NCI-H82 treated with DMSO at 0.1 percent for 48 hours (cell line): ENCODE data around the gene DCUN1D3.
A peak's percentile ranks its signal among the peaks of the same experiment; 100 is the strongest.
"Not testable (repeated sequence)": the region's sequence is repeated elsewhere in the genome, so short reads cannot be mapped to it uniquely, and the experiment has no call there.

Experiments
- DNase-seq: peaks from one replicate; lab custom pipeline; 2025; ENCODE audit not compliant: unreplicated experiment; lab: John Stamatoyannopoulos, UW

The DCUN1D3 gene

DNA sequence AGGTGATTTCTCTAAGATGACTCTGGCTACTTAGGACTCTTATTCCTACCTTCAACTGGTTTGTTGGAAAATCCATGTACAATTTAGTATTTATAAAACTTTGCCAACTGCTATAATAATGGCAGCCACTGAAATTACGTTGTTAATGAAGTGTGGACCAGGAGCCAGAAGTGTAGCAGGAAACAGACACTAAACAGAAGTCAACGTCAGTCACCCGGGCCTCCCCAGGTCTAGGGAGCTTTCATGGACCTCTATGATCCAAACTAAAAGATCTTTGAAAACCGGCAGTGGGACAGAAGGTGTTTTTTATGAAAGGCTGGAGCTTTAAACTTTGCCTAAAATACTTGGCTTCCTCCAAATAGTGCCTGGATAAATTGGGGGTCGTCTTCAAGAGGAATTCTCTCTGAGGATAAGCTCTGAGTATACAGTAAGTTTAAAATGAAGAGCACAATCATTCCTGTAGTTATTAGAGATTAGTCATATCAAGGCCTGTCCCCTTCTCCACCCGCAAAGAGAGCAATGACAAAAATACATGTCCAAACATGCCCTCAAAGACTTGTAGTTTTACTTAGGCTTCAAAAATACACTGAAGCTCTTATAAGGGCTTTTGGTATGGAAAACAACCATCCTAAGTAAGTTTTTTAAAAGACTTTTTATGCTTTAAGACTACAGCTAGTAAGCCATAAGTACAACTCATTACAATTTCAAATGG is 34.6 kb downstream of the DCUN1D3 start:
- peak; percentile 57 for DNase-seq

DNA sequence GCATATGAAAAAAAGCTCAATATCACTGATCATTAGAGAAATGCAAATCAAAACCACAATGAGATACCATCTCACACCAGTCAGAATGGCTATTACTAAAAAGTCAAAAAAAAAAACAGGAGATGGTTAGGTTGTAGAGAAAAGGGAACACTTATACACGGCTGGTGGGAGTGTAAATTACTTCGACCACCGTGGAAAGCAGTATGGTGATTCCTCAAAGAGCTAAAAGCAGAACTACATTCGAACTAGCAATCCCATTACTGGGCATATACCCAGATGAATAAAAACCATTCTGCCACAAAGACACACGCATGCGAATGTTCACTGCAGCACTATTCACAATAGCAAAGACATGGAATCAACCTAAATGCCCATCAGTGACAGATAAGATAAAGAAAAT is 35.8 kb downstream of the DCUN1D3 start:
- DNase-seq: not testable (repeated sequence)

DNA sequence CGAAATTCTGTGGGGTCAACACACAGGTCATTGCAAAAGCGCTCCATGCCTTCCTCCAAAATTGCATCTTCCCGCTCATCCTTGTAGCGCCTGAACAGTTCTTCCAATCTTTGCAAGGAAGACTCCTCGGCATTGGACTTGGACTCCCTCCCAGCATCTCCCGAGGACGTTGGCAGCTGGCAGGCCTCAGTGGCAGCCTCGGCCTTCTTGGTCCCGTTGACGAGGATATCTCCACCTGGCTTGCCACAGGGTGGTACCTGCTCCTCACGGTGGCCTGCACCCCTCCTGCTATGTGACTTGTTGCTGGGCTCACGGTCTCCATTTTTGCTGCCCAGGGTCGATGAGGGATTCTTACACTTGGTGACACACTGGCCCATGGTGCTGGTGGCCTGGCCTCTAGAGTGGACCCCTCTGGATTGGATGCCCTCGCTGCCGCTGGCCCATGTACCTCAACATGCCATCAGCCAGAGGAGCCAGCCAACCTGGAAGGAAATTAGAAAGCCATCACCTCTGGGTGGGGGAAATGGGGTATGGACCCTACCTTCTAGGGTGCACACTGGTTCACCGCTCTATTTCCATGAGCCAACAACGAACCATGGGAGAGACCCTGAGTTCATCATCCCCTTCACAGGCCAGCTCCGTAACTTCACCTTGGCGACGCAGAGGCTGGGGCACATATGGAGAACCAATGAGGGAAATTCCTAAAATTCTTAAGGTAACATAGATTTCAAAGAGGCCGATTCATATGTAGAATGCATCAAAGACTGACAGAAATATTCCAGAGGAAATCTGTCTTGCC is 37.8 kb downstream of the DCUN1D3 start:
- DNase-seq: no peak

DNA sequence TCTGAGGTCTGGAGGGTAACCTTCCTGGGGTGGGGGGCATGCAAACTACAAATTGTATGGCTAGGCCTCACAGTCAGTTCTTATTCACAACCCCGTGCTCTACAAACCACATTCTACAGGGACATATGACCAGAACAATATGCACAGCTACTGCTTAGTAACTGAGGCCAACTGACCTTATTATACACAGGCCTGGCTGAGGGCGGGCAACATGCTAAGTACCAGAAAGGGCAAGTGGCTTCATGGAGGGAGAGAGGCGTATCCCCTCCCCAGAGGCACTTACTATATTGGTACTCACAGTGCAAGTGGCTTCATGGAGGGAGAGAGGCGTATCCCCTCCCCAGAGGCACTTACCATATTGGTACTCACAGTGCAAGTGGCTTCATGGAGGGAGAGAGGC is 39.2 kb downstream of the DCUN1D3 start:
- DNase-seq: not testable (repeated sequence)

DNA sequence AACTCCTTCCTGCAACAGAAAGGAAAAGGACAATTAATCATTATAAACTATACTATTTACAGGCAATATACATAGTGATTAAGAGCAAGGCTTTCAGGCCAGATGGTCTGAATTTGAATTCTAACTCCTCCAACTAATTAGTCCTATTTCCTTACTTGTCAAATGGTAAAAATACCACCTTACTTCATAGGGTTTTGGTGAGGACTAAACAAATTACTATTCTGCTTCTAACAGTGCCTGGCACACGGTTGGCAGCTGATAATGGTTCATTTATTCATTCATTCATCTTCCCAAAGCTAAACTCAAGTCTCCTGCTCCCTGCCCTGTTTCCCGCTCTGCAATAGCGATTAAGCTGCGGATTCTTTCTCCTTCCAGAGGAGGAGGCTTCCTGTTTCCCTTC is 39.8 kb downstream of the DCUN1D3 start:
- DNase-seq: no peak

DNA sequence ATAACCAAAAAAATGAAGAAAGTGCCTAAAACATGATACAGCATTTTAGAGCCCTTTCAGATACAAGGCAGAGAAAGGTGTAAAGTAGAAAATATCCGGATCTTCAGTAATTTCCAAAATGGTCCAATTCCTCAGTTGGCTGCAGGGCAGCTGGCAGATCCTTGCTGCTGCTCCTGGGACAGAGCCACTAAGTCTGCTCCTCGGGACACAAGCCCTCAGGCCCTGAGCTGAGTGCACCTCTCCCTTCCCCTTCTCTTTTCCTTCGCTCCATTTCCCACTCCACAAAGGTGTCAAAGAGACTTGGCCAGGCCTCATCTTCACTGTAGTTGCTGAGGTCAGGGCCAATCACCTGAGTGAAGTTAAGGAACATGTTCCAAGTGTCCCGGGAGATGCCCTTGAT is 40.5 kb downstream of the DCUN1D3 start:
- no peak for DNase-seq

DNA sequence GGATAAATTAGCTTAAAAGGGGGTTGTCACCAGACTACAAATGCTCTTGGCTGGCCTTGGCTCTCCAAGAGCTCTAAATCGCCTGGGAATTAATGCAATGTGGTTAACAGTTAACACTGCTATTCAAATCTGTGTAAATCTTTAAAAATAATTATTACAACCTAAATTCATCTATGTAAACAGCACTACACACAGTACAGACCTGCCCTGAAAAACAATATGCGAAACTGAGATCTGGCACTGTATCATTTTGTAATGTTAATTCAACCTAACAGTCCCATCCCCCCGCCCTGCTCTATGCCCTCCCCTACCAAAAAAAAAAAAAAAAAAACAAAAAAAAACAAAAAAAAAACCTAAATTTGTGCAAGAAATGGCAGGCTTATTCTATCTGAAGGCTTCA is 40.9 kb downstream of the DCUN1D3 start:
- DNase-seq: no peak

DNA sequence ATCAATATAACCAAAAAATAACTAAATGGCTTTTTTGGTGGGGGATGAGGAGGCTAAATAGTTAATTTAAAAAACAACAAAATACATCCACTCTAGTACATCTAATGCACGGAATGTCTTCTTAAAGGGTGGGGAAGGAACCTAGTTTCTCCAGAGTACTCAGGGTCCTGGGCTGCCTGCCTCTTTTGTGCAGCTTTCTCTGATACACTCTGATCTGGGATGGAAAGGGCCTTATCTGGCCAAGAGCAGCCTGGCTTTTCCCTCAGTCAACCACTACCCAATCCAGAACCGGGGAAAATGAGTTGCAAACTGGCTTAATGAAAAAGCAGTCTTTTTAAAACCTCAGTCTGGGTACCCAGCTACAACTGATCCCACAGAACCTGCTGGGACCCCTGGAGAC is 42.9 kb downstream of the DCUN1D3 start:
- no peak for DNase-seq

DNA sequence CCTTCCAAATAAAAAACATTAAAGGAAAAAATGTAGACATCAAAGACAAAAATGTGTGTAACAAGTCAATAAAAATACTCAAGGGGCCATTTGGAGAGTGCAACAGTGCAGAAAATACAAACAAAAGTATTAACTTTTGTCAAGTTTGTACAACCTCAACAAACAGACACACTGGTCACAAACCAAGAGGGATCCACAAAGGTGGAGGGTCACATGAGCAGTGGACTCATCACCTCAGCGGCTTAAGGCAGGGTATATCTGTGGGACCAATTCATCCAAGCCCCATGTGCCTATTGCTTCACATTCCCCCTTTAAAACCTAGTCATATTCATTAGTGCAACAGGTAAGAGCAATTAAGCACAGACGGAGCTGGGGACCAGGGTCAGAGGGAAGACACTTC is 45.2 kb downstream of the DCUN1D3 start:
- no peak for DNase-seq

DNA sequence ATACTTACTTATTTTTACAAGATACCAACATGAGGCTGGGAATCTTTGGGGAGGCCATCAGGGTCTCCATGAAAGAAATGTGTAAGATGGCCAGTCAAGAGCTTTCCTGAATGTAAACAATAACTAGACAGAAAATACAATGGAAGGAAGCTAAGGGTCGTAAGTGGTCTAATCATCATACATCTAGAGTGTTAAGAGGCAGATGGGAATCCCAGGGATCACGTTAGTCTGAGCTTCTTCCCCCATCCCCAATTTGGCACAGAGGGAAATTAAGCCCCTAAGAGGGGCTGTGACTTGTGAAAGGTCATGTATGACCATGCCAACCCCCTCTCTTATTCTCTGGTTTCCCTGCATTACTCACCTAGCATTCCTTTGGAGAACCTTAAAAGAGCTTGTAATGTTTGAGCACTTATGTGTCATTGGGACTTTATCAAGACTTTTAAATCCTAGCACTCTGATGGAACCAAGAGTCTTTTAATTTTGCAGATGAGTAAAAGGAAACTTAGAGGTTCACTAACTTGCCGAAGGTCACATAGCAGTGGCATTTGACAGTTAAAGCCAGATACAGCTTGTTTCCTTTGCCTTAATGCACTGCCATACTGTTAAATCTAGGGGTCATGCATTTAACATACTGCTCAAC is 46.1 kb downstream of the DCUN1D3 start:
- peak; percentile 17 for DNase-seq

DNA sequence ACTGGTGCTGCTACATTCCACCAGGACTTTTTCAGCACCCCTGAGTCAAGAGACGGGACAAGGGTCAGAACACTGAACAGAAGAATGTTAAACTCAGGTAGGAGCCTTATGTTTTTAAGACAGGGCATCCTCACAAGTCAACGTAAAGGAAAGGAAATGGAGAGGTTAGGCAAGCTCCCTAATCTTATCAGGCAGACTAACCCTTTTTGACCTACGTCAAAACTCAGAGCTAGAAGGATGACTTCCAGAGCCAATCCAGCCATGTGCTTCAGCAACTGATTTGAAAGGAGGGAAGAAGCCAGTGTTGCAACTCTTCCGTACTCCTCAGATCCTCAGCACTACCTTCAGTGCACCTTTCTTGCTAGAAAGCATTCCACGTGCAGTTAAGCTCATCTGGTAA is 47.0 kb downstream of the DCUN1D3 start:
- DNase-seq: peak; percentile 47

DNA sequence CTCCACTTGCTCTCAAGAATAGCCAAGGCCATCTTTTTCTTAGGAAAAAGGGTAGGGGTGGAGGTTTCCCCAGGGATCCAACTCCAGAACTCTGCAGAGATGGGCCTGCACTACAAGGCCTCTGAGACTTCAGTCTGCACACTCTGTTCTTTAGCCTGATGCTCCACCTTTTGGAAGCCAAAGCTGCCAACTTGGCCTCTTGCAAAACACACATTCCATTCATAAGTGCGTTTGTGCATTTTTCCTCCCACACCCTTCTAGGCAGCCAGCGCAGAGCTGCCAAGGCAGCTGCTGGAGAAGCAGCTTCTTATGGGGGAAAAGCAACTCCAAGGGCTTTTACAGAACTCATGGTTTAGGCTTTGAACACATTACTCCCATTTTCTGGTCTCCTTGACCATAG is 48.6 kb downstream of the DCUN1D3 start:
- no peak for DNase-seq

DNA sequence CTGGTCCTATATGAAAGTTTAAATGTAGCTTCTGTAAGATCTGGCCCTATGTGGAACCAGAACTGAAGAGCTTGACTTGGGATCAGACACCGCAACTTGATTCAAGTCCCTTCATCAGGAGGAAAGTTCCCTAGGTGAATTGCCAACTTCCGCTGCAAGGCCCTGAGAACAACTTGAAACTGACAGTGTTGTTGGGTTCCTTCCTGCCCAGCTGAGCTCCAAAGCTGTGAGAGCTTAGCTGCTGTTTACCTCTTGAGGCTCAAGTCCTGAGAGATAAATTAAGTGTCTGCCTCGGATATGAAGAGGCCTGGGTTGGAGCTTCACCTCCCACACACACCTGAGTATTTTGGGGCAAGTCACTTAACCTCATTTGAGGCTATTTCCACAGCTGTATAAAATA is 49.2 kb downstream of the DCUN1D3 start:
- DNase-seq: peak; percentile 10

DNA sequence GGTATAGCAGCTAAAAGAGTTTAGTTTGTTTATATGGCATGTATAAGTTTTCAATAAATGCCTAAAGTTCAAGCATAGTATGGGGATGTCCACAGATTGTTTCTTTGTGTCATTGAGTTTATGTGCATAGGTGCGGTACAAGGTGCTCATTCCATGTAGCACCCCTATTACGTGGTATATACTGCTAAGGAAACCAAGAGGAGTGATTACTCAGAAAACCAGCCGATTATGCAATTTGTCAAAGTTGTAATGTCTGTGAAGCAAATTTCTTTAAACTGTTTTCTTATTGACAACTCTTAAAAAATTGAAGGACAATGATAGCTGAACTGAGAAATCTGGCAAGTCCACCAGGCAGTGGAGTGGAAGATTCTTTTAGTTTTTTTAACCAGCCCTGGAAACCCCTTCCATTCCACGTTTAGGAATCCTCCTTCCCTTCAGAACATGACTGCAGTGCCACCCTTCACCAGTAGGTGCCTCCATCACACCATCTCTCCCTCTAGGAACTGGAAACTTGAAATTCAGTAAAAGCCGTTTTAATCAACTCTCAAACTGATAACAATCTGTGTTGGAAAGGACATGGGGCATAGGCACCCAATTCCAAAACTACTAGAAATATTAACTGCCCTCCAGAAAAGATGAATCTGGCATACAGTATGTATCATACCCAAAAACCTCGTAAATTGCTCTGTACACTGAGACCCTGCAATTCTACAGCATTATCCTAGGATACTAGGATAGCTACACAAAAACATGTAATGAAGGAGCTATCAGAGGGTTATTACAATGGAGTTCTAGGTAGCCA is 50.4 kb downstream of the DCUN1D3 start:
- peak; percentile 50 for DNase-seq

DNA sequence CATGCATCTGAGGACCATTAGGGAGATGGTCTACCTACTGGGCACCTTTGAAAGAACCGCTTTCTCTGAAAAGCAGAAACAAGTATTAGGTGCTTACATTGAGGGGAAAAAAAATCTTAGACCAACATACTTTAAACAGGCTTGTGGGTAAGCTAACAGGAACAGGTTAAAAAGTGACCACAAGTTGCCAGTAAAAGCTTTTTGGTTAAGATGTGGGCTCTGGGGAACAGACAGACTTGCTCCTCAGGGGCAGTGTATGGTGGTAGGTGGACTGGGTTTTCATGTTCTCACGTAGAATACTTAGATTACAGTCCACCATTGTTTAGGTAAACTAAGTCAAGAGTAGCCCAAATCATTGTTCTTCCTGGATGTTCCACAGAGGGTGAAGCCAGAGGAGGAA is 52.6 kb downstream of the DCUN1D3 start:
- DNase-seq: no peak

DNA sequence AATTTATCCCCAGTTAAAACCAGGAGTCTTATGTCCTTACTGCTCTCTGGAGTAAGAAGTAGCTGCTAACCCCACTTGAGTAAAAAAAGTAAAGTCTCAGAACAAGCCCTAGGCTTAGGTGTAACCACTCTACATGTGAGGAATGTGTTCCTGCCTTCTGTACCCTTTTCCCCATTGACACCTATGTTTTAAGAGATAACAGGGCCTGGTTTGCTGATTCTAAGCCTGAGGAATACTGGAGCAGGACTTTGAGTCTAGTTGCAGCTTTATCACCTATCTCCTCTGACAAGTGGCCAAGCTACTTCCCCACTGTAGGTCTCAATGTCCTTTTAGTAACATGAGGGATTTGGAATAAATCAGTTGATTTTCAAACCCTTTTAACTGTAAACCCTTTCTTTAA is 53.6 kb downstream of the DCUN1D3 start:
- no peak for DNase-seq

DNA sequence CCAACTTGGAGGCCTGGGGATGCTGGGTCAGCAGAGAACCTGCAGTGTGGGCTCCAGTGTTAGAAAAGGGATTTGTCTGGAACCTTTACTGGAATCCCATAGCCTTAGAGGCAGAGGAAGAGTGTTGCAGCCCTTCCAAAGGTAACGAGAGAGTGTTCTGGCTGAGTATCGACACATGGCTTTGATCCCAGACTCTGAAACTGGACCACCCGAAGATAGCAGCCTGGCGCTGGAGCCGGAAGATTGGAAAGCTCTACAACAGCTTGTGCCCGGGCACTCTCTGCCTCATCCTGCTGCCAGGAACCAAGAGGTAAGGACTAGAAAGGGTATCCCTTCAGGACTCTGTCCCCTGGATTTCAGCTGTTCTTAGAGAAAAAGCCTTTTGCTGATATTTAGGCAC is 54.1 kb downstream of the DCUN1D3 start:
- no peak for DNase-seq

DNA sequence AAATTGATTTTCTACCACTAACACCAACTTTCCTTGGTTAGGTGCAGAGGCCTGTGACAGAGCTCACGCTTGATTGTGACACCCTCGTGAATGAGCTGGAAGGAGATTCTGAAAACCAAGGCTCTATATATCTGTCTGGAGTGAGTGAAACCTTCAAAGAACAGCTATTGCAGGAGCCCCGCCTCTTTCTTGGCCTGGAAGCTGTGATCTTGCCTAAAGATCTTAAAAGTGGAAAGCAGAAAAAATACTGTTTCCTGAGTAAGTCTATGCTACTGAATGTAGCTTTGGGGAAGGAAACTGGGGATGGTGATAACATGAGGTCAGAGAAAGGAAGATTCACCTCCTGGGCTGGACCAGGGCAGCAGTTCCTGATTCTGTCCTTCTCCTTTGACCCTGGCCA is 55.6 kb downstream of the DCUN1D3 start:
- no peak for DNase-seq

DNA sequence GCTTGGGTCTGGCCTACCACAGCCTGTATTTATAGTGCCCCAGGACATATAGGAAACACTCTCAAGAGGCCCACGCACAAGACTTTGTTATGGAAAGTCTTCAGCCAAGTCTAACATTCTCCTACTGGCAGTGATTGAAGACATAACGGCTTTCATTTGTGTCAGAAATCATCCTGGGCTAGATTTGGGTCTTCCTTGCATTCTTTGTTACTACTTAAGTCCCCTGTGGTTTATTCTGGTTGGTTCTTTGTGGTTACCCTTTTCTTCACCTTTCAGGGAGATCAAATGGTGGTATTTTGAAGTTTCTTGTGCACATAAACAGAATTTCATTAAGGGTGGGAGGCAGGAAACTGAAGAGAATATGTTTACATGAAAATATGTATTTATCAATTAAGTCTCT is 56.1 kb downstream of the DCUN1D3 start:
- no peak for DNase-seq

DNA sequence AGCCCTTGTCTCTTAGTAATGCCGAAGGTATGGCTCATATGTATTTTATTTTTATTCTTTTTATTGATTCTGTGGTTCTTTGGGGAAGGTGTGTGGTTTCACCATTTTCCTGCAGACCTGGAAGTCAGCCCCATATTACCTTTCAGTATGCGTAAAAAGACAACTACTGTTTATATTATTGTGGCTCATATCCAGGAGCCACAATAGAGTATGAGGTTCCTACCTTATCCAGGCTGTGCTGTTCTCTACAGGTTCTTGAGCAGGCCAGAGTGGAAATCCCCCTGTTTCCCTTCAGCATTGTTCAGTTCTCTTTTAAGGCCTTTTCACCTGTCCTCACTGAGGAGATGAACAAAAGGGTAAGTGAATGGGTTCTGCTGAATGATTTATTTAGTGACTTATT is 60.7 kb downstream of the DCUN1D3 start:
- DNase-seq: no peak

DNA sequence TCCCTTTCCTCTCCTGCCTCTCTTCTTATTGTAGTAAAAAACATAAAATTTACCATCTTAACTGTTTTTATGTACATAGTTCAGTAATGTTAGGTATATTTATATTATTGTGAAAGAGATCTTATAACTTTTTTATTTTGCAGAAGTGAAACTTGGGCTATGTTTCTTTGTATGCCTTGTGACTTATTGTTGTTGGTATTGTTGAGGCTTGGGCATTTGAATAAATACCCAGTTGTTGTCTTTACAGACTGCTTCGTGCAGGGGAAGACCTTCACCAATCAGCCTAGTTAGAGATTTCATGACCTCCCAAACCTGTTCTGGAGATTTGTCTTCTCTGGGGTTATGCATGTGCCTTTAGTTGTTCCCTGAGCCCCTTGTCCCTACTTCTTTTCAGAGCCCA is 61.9 kb downstream of the DCUN1D3 start:
- no peak for DNase-seq
